ENCODE measurements around the gene FOXL1.

FOXL1 gene

GRCh38 chr16:86578061-86578599 is at the start of gene FOXL1:
TSS of gene FOXL1 (plus strand) at chr16:86578549. CDS start at chr16:86578724, 175 bp downstream.
- DNase-seq = no peak

- DNase-seq = peak; percentile 37
Observed at GRCh38 chr16:86529160-86529559, 49.2 kb upstream of the FOXL1 start.

GRCh38 chr16:86530251-86531190 is 47.8 kb upstream of the FOXL1 start:
- DNase-seq = no peak

GRCh38 chr16:86531191-86531545 is 47.2 kb upstream of the FOXL1 start:
- no peak for DNase-seq

GRCh38 chr16:86531641-86532525 is 46.5 kb upstream of the FOXL1 start:
- DNase-seq = no peak

GRCh38 chr16:86532526-86532815 is 45.9 kb upstream of the FOXL1 start:
- no peak for DNase-seq

GRCh38 chr16:86533076-86533475 is 45.3 kb upstream of the FOXL1 start:
- DNase-seq = no peak

GRCh38 chr16:86533767-86534351 is 44.5 kb upstream of the FOXL1 start:
- no peak for DNase-seq

- no peak for DNase-seq
Observed at GRCh38 chr16:86534779-86535615, 43.4 kb upstream of the FOXL1 start.

- DNase-seq = no peak
Observed at GRCh38 chr16:86536621-86537020, 41.7 kb upstream of the FOXL1 start.

GRCh38 chr16:86537486-86537885 is 40.9 kb upstream of the FOXL1 start:
- DNase-seq = no peak

- no peak for DNase-seq
Observed at GRCh38 chr16:86538196-86538780, 40.1 kb upstream of the FOXL1 start.

- no peak for DNase-seq
Observed at GRCh38 chr16:86540894-86541293, 37.5 kb upstream of the FOXL1 start.

- no peak for DNase-seq
Observed at GRCh38 chr16:86541560-86541959, 36.8 kb upstream of the FOXL1 start.

GRCh38 chr16:86542756-86543750 is 35.3 kb upstream of the FOXL1 start:
- DNase-seq = no peak

GRCh38 chr16:86545481-86545880 is 32.9 kb upstream of the FOXL1 start:
- DNase-seq = no peak

- DNase-seq = no peak
Observed at GRCh38 chr16:86545954-86546637, 32.3 kb upstream of the FOXL1 start.

GRCh38 chr16:86546638-86547013 is 31.7 kb upstream of the FOXL1 start:
- DNase-seq = no peak

- DNase-seq = no peak
Observed at GRCh38 chr16:86547286-86547685, 31.1 kb upstream of the FOXL1 start.

Data from NCI-H226 (cell line).